Panc1 (cell line): ENCODE results near the gene EDAR. TPM values are rescaled to one million over a fixed set of nuclear protein-coding genes. Genes with fewer than 3 reads are reported as not detected.

ENCODE experiments used
- ATAC-seq: fragments of 200-7000 bp; cut with Tn5 transposase; 2 replicates; pipeline ENCODE4 v1.9.1; 2020; ENCODE audit warnings: mild to moderate bottlenecking, moderate library complexity
- BruUV-seq: library from RNA; stranded (reverse); fragments of 400-500 nt; replicated peaks from 2 replicates; lab custom pipeline; 2021; lab: Mats Ljungman, UMichigan
- CTCF ChIA-PET: fragments of 300-600 bp; sonication (Branson Sonifier 250); formaldehyde crosslinking; loops from one replicate; lab custom pipeline; 2022; ENCODE audit warnings: antibody characterized with exemption; lab: Charles Lee
- POLR2A ChIA-PET: fragments of 300-600 bp; sonication (Branson Sonifier 250); formaldehyde crosslinking; loops from one replicate; lab custom pipeline; 2022; ENCODE audit warnings: antibody characterized with exemption; lab: Charles Lee
- DNase-seq: peaks from one replicate; pipeline ENCODE4 v3.0.0-alpha.2; 2010; ENCODE audit warnings: low read depth, low spot score
- H3K27ac ChIP-seq: 2 replicates; pipeline ENCODE4 v1.5.1; 2011; ENCODE audit warnings: mild to moderate bottlenecking, low read length, inconsistent platforms
- H3K27me3 ChIP-seq: fragments of 200-500 bp; sonication (Bioruptor generic); 2 replicates; pipeline ENCODE4 v1.6.0; 2014; ENCODE audit warnings: low read length, inconsistent platforms; ENCODE audit not compliant: control insufficient read depth, insufficient read depth
- H3K36me3 ChIP-seq: fragments of 200-500 bp; sonication (Bioruptor generic); 2 replicates; pipeline ENCODE4 v1.5.1; 2014; ENCODE audit warnings: inconsistent platforms, mild to moderate bottlenecking, low read length, moderate library complexity; ENCODE audit not compliant: control insufficient read depth, insufficient read depth
- H3K4me1 ChIP-seq: 2 replicates; pipeline ENCODE4 v1.5.1; 2011; ENCODE audit warnings: inconsistent platforms, mild to moderate bottlenecking, low read length, moderate library complexity; ENCODE audit not compliant: control insufficient read depth, insufficient read depth
- H3K4me3 ChIP-seq, 2 experiments: 2 replicates each; pipeline ENCODE4 v1.5.1; 2011 to 2012; ENCODE audit warnings: low read depth in 2 of 2, low read length in 2 of 2, mild to moderate bottlenecking in 2 of 2, inconsistent platforms in 1 of 2, moderate library complexity in 1 of 2
- H3K9me3 ChIP-seq: fragments of 200-500 bp; sonication (Bioruptor generic); 2 replicates; pipeline ENCODE4 v1.5.1; 2014; ENCODE audit warnings: low read depth, mild to moderate bottlenecking, inconsistent platforms, low read length, moderate library complexity; ENCODE audit not compliant: control insufficient read depth, insufficient read depth
- CTCF ChIP-seq: fragments of 450-650 bp; IDR thresholded peaks from 2 replicates; pipeline ENCODE4 v1.5.1; 2017; ENCODE audit warnings: mild to moderate bottlenecking
- POLR2AphosphoS5 ChIP-seq: IDR thresholded peaks from 2 replicates; pipeline ENCODE4 v1.6.1; 2012; ENCODE audit warnings: mild to moderate bottlenecking, low read depth, low read length, moderate library complexity
- REST ChIP-seq, 2 experiments: IDR thresholded peaks; 2 replicates each; pipeline ENCODE4 v1.6.1; 2011 to 2012; ENCODE audit warnings: low read depth in 2 of 2, control low read depth in 1 of 2, low read length in 1 of 2, mild to moderate bottlenecking in 1 of 2, moderate library complexity in 1 of 2; ENCODE audit not compliant: insufficient read depth in 1 of 2
- SIN3A ChIP-seq: IDR thresholded peaks from 2 replicates; pipeline ENCODE4 v1.6.1; 2012; ENCODE audit warnings: low read depth, mild to moderate bottlenecking, low read length, moderate library complexity, borderline replicate concordance; ENCODE audit not compliant: insufficient read depth
- TCF7L2 ChIP-seq: IDR thresholded peaks from 2 replicates; pipeline ENCODE4 v1.6.1; 2011; ENCODE audit warnings: mild to moderate bottlenecking, low read depth, low read length, inconsistent platforms
- in situ Hi-C: cut with HindIII; loops from 2 replicates; pipeline ENCODE4 v1.10.0; 2016; ENCODE audit warnings: low sequenced_read_pairs, low pct_unique_long_range_greater_than_20kb
- intact Hi-C: fragments of 100-400 bp; cut with micrococcal nuclease; formaldehyde crosslinking; loops from one replicate; pipeline ENCODE4 v1.10.0; 2022; ENCODE audit not compliant: unreplicated experiment
- total RNA-seq: library from RNA; stranded (reverse); gene quantifications from one replicate; pipeline ENCODE4 v1.2.1, GENCODE V29; 2021; ENCODE audit not compliant: unreplicated experiment

EDAR gene
- total RNA-seq, 1 experiment from 2014 or later = not detected

GRCh38 chr2:108998911-108999310 is 9.9 kb upstream of the EDAR start:
- CTCF ChIA-PET = no interaction called here
- TF ChIP-seq REST (IDR thresholded peaks at IDR 0.05; ENCODE audit: insufficient read depth in 1 of 2, low read depth in 2 of 2, low read length in 1 of 2) (no peak), POLR2AphosphoS5 (no peak), TCF7L2 (no peak), SIN3A (no peak), CTCF (no peak)
- ATAC-seq (no peak), DNase-seq (no peak)
- Histone ChIP-seq H3K27me3 (no peaks in the 10 kb centered on the region), H3K4me3 (no peak overlapping the region), H3K27ac (no peak overlapping the region), H3K36me3 (no peaks in the 10 kb centered on the region), H3K4me1 (no peaks in the 10 kb centered on the region), H3K9me3 (no peaks in the 10 kb centered on the region)
- BruUV-seq = no TSS peak
- intact Hi-C loops = no loop called here
- in situ Hi-C loops = no loop called here
- POLR2A ChIA-PET = no interaction called here

- POLR2A ChIA-PET = no interaction called here
- H3K36me3 ChIP-seq = no peaks in the 10 kb centered on the region
- no peaks in the 10 kb centered on the region for H3K4me1 ChIP-seq
- in situ Hi-C loops (no loop called here), intact Hi-C loops (no loop called here)
- ATAC-seq = no peak
- no peak overlapping the region for H3K4me3 ChIP-seq
- no peak for DNase-seq
- CTCF ChIA-PET = no interaction called here
- no TSS peak for BruUV-seq
- H3K27me3 ChIP-seq = peaks cover 2% of the 10 kb centered on the region; the same call in 1 of the 2 replicates
- TF ChIP-seq REST (IDR thresholded peaks at IDR 0.05; ENCODE audit: insufficient read depth in 1 of 2, low read depth in 2 of 2, low read length in 1 of 2) (no peak), SIN3A (no peak), TCF7L2 (no peak), CTCF (no peak), POLR2AphosphoS5 (no peak)
- H3K27ac ChIP-seq = no peak overlapping the region
- no peaks in the 10 kb centered on the region for H3K9me3 ChIP-seq
These were observed 5.2 kb upstream of the EDAR start for GRCh38 chr2:108994178-108994577.
